ENCODE results near the gene ZNF142. TPM values are rescaled to one million over a fixed set of nuclear protein-coding genes. Genes with fewer than 3 reads are reported as not detected.

The ZNF142 gene
- total and polyA plus RNA-seq, 2 donors from 2014 or later = 3.7 to 33.6 TPM

DNA sequence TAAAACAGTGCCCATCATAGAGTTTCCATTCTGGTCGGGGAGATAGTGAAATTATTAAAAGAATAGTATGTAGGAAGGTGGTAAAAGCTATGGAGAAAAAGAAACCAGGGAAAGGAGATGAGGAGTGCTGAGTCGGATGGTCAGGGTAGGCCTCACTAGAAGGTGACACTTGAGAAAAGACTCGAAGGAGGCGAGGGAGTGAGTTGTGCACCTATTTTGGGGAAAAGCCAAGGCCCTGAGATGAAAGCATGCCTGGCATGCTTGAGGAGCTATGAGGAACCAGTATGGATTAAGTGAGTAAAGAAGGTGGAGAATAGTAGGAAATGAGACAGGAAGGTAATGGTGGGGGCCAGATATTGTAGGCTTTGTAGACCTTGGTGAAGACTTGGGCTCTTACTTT lies 43.9 kb upstream of the ZNF142 start:
- Histone ChIP-seq H3K4me3 (ENCODE audit: low read length in 3 of 3) (no peak overlapping the region), H3K27me3 (ENCODE audit: control insufficient read depth, insufficient read depth, low read length) (no peaks in the 10 kb centered on the region), H3K9ac (ENCODE audit: low read length in 3 of 3) (no peak overlapping the region), H3K36me3 (ENCODE audit: control insufficient read depth in 2 of 3, insufficient read depth in 3 of 3, low read length in 3 of 3) (peaks cover 0 to 8% (median 6%) of the 10 kb centered on the region in 3 donors), H3K27ac (ENCODE audit: low read depth in 2 of 2, low read length in 2 of 2) (no peak overlapping the region), H3K9me3 (ENCODE audit: control insufficient read depth in 2 of 3, insufficient read depth in 1 of 3, low read length in 3 of 3) (no peaks in the 10 kb centered on the region), H3K4me1 (ENCODE audit: control insufficient read depth in 2 of 3, insufficient read depth in 2 of 3, low read depth in 1 of 3, low read length in 3 of 3) (no peaks in the 10 kb centered on the region)
- intact Hi-C loops (cut with DNase I) = no loop called here
- DNase-seq (no peak), FAIRE-seq (no peak)
- TF ChIP-seq, protein P1, sequence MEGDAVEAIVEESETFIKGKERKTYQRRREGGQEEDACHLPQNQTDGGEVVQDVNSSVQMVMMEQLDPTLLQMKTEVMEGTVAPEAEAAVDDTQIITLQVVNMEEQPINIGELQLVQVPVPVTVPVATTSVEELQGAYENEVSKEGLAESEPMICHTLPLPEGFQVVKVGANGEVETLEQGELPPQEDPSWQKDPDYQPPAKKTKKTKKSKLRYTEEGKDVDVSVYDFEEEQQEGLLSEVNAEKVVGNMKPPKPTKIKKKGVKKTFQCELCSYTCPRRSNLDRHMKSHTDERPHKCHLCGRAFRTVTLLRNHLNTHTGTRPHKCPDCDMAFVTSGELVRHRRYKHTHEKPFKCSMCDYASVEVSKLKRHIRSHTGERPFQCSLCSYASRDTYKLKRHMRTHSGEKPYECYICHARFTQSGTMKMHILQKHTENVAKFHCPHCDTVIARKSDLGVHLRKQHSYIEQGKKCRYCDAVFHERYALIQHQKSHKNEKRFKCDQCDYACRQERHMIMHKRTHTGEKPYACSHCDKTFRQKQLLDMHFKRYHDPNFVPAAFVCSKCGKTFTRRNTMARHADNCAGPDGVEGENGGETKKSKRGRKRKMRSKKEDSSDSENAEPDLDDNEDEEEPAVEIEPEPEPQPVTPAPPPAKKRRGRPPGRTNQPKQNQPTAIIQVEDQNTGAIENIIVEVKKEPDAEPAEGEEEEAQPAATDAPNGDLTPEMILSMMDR (IDR thresholded peaks at IDR 0.05; ENCODE audit: borderline replicate concordance, extremely low read depth, insufficient read depth) = no peak

DNA sequence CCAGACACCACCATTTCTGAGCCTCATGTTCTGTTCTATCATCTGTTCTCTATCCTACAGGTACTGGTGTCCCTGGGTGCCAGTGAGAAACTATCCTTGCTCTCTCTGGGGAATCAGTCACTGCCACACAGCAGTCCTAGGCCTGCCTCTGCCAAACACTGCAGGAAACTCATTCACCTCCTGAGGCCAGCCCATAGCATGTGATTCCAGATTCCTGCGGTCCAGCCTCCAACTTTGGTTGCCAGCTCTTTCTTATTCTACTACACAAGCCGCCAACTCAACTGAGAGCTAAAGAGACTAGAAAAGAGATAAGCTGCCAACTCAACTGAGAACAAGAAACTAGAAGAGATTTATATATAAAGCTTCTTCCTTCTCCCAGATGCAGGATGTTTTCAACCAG lies 42.4 kb upstream of the ZNF142 start:
- H3K27ac ChIP-seq (ENCODE audit: low read depth in 2 of 2, low read length in 2 of 2) = no peak overlapping the region
- no peak overlapping the region for H3K9ac ChIP-seq (ENCODE audit: low read length in 3 of 3)
- TF ChIP-seq, protein P1 (IDR thresholded peaks at IDR 0.05; ENCODE audit: borderline replicate concordance, extremely low read depth, insufficient read depth) = no peak
- H3K4me3 ChIP-seq (ENCODE audit: low read length in 3 of 3) = no peak overlapping the region
- H3K27me3 ChIP-seq (ENCODE audit: control insufficient read depth, insufficient read depth, low read length) = no peaks in the 10 kb centered on the region
- no peaks in the 10 kb centered on the region for H3K9me3 ChIP-seq (ENCODE audit: control insufficient read depth in 2 of 3, insufficient read depth in 1 of 3, low read length in 3 of 3)
- DNase-seq (no peak), FAIRE-seq (no peak)
- H3K36me3 ChIP-seq (ENCODE audit: control insufficient read depth in 2 of 3, insufficient read depth in 3 of 3, low read length in 3 of 3) = peaks cover 2 to 14% (median 11%) of the 10 kb centered on the region in 3 donors
- intact Hi-C loops (cut with DNase I) = no loop called here
- H3K4me1 ChIP-seq (ENCODE audit: control insufficient read depth in 2 of 3, insufficient read depth in 2 of 3, low read depth in 1 of 3, low read length in 3 of 3) = no peaks in the 10 kb centered on the region

DNA sequence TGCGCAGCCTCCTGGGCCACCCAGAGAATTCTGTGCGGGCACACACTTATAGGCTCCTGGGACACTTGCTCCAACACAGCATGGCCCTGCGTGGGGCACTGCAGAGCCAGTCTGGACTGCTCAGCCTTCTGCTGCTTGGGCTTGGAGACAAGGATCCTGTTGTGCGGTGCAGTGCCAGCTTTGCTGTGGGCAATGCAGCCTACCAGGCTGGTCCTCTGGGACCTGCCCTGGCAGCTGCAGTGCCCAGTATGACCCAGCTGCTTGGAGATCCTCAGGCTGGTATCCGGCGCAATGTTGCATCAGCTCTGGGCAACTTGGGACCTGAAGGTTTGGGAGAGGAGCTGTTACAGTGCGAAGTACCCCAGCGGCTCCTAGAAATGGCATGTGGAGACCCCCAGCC lies 39.5 kb upstream of the ZNF142 start:
- Histone ChIP-seq H3K9me3 (ENCODE audit: control insufficient read depth in 2 of 3, insufficient read depth in 1 of 3, low read length in 3 of 3) (no peaks in the 10 kb centered on the region), H3K27me3 (ENCODE audit: control insufficient read depth, insufficient read depth, low read length) (no peaks in the 10 kb centered on the region), H3K4me3 (ENCODE audit: low read length in 3 of 3) (no peak overlapping the region), H3K4me1 (ENCODE audit: control insufficient read depth in 2 of 3, insufficient read depth in 2 of 3, low read depth in 1 of 3, low read length in 3 of 3) (no peaks in the 10 kb centered on the region), H3K27ac (ENCODE audit: low read depth in 2 of 2, low read length in 2 of 2) (no peak overlapping the region), H3K36me3 (ENCODE audit: control insufficient read depth in 2 of 3, insufficient read depth in 3 of 3, low read length in 3 of 3) (peaks cover 3 to 24% (median 19%) of the 10 kb centered on the region in 3 donors), H3K9ac (ENCODE audit: low read length in 3 of 3) (no peak overlapping the region)
- FAIRE-seq = no peak
- intact Hi-C loops (cut with DNase I) = no loop called here
- TF ChIP-seq, protein P1 (IDR thresholded peaks at IDR 0.05; ENCODE audit: borderline replicate concordance, extremely low read depth, insufficient read depth) = no peak
- no peak for DNase-seq
